ENCODE results near the gene TMPRSS3.

Gene TMPRSS3

GRCh38 chr21:42406201-42406621, 10.4 kb upstream of the TMPRSS3 start:
- DNase-seq, result no peak

GRCh38 chr21:42405064-42406013, 9.5 kb upstream of the TMPRSS3 start:
- no peak for DNase-seq

- no peak for DNase-seq
Observed at GRCh38 chr21:42404539-42404938, 8.7 kb upstream of the TMPRSS3 start.

GRCh38 chr21:42403611-42404231, 7.9 kb upstream of the TMPRSS3 start, which contains the start of gene UBASH3A:
UBASH3A (plus strand) TSS chr21:42403902; CDS start chr21:42403946, 44 bp downstream.
- DNase-seq, result no peak

- DNase-seq, result no peak
Observed at GRCh38 chr21:42401820-42402251, 6.0 kb upstream of the TMPRSS3 start.

- DNase-seq, result no peak
Observed at GRCh38 chr21:42401154-42401553, 5.3 kb upstream of the TMPRSS3 start.

- DNase-seq, result no peak
Observed at GRCh38 chr21:42400525-42400924, 4.7 kb upstream of the TMPRSS3 start.

- no peak for DNase-seq
Observed at GRCh38 chr21:42398436-42399028, 2.7 kb upstream of the TMPRSS3 start.

GRCh38 chr21:42397746-42398394, 2.0 kb upstream of the TMPRSS3 start:
- DNase-seq, result no peak

- no peak for DNase-seq
Observed at GRCh38 chr21:42396799-42397745, 1.2 kb upstream of the TMPRSS3 start.

GRCh38 chr21:42395302-42395701, 550 bp downstream of the TMPRSS3 start:
- no peak for DNase-seq

GRCh38 chr21:42393443-42393950, 2.4 kb downstream of the TMPRSS3 start:
- DNase-seq, result no peak

GRCh38 chr21:42392731-42393442, 3.0 kb downstream of the TMPRSS3 start:
- no peak for DNase-seq

GRCh38 chr21:42391297-42391696, 4.6 kb downstream of the TMPRSS3 start:
- DNase-seq, result no peak

GRCh38 chr21:42390696-42391095, 5.2 kb downstream of the TMPRSS3 start:
- no peak for DNase-seq

- no peak for DNase-seq
Observed at GRCh38 chr21:42390193-42390592, 5.7 kb downstream of the TMPRSS3 start.

- DNase-seq, result peak; percentile 45
Observed at GRCh38 chr21:42389449-42389835, 6.4 kb downstream of the TMPRSS3 start.

GRCh38 chr21:42388740-42389448, 7.0 kb downstream of the TMPRSS3 start:
- DNase-seq, result no peak

GRCh38 chr21:42387843-42388340, 8.0 kb downstream of the TMPRSS3 start:
- no peak for DNase-seq

- no peak for DNase-seq
Observed at GRCh38 chr21:42387164-42387563, 8.7 kb downstream of the TMPRSS3 start.
